Right lobe of liver (tissue), 6 donors: ENCODE results near the gene ADARB2. TPM values are rescaled to one million over a fixed set of nuclear protein-coding genes. Genes with fewer than 3 reads are reported as not detected.

Source experiments
- ATAC-seq, 4 donors: fragments of 200-7000 bp; cut with Tn5 transposase; one replicate each; pipeline ENCODE4 v1.9.1; 2020; ENCODE audit warnings: mild to moderate bottlenecking in 4 of 4, moderate library complexity in 4 of 4
- DNase-seq, 3 donors: peaks; one replicate each; pipeline ENCODE4 v3.0.0-alpha.2; 2020
- H3K27ac ChIP-seq, 3 donors: fragments of 200-600 bp; one replicate each; pipeline ENCODE4 v1.8.0; 2022
- H3K27me3 ChIP-seq, 2 donors: fragments of 200-600 bp; one replicate each; pipeline ENCODE4 v1.8.0; 2022
- H3K36me3 ChIP-seq, 4 donors: fragments of 200-600 bp; sonication (generic) in 1 of 4; one replicate each; pipeline versions ENCODE4 v1.5.1 to v1.8.0; 2017 to 2022; ENCODE audit warnings: control low read depth in 1 of 4
- H3K4me1 ChIP-seq, 4 donors: fragments of 200-600 bp; sonication (generic) in 1 of 4; one replicate each; pipeline versions ENCODE4 v1.5.1 to v1.8.0; 2017 to 2022; ENCODE audit warnings: control low read depth in 1 of 4
- H3K4me3 ChIP-seq, 3 donors: fragments of 200-600 bp; one replicate each; pipeline ENCODE4 v1.8.0; 2022
- H3K9me3 ChIP-seq, 4 donors: fragments of 200-600 bp; sonication (generic) in 1 of 4; one replicate each; pipeline versions ENCODE4 v1.5.1 to v1.8.0; 2017 to 2022; ENCODE audit warnings: control low read depth in 1 of 4
- POLR2A ChIP-seq: fragments of 450-650 bp; IDR thresholded peaks from one replicate; pipeline ENCODE4 v1.6.1; 2017; ENCODE audit warnings: antibody characterized with exemption, mild to moderate bottlenecking
- whole genome bisulfite sequencing: methylation state at CpG from one replicate; pipeline ENCODE4 v1.1.6; 2018; ENCODE audit warnings: low coverage, low lambda C conversion rate; ENCODE audit not compliant: insufficient coverage; ENCODE audit errors: missing lambda C conversion rate; 5-methylcytosine and 5-hydroxymethylcytosine counted together
- intact Hi-C, 2 donors: fragments of 100-400 bp; cut with DNase I; formaldehyde crosslinking; loops; one replicate each; pipeline versions ENCODE4 v1.11.2 to v1.14.1; 2022
- total RNA-seq, 6 experiments: library from RNA; depleted of rRNA in 2 of 6; stranded (reverse); fragments of >200 nt in 2 of 6; fragmentation: NEBNext Ultra II Directional in 3 of 6; extraction: Animal tissue kit (Norgen Biotek cat#: 25700) in 3 of 6; gene quantifications; one replicate each; pipeline versions ENCODE4 v1.1.0 to v1.2.4, GENCODE V29; 2016 to 2023
- TF ChIP-seq, protein P1 (sequence below), 4 donors: fragments of 200-600 bp in 3 of 4; fragments of 450-650 bp in 1 of 4; IDR thresholded peaks; one replicate each; pipeline versions ENCODE4 v1.5.1 to v1.8.0; 2016 to 2022; ENCODE audit warnings: antibody characterized with exemption in 4 of 4, mild to moderate bottlenecking in 2 of 4
- donor health status: DM: no; HTN: yes; CAD: no.
- donor health status: DM: no; HTN: no; CAD: no.
- donor health status: DM: no; HTN: no; CAD: no.
- donor health status: DM: no; HTN: yes; CAD: no.
- donor health status: DM: no; HTN: yes; CAD: no.

Gene ADARB2
- total RNA-seq, 6 experiments from 2014 or later: 0.07 to 0.68 (median 0.42) TPM

DNA sequence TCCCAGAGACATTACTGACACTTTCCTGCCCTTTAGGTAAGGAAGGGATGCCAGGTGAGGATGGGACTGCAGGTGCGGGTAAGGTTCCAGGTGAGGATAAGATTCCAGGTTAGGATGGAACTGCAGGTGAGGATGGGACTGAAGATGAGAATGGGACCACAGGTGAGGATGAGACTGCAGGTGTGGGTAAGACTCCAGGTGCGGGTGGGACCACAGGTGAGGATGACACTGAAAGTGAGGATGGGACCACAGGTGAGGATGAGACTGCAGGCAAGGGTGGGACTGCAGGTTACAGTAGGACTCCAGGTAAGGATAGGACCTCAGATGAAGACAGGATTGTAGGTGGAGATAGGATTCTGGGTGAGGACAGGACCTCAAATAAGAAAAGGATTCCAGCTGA, 358.9 kb downstream of the ADARB2 start:
- H3K9me3 ChIP-seq: no peaks in the 10 kb centered on the region
- TF ChIP-seq, protein P1, sequence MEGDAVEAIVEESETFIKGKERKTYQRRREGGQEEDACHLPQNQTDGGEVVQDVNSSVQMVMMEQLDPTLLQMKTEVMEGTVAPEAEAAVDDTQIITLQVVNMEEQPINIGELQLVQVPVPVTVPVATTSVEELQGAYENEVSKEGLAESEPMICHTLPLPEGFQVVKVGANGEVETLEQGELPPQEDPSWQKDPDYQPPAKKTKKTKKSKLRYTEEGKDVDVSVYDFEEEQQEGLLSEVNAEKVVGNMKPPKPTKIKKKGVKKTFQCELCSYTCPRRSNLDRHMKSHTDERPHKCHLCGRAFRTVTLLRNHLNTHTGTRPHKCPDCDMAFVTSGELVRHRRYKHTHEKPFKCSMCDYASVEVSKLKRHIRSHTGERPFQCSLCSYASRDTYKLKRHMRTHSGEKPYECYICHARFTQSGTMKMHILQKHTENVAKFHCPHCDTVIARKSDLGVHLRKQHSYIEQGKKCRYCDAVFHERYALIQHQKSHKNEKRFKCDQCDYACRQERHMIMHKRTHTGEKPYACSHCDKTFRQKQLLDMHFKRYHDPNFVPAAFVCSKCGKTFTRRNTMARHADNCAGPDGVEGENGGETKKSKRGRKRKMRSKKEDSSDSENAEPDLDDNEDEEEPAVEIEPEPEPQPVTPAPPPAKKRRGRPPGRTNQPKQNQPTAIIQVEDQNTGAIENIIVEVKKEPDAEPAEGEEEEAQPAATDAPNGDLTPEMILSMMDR (IDR thresholded peaks at IDR 0.05): no peak
- TF ChIP-seq POLR2A: no peak
- ATAC-seq (no peak), DNase-seq (no peak)
- no peak overlapping the region for H3K4me3 ChIP-seq
- no peaks in the 10 kb centered on the region for H3K4me1 ChIP-seq
- no peaks in the 10 kb centered on the region for H3K27me3 ChIP-seq
- no peaks in the 10 kb centered on the region for H3K36me3 ChIP-seq
- 57% methylated on average over 2 of the region's 2 CpGs for WGBS
- H3K27ac ChIP-seq: no peak overlapping the region
- intact Hi-C loops: no loop called here

DNA sequence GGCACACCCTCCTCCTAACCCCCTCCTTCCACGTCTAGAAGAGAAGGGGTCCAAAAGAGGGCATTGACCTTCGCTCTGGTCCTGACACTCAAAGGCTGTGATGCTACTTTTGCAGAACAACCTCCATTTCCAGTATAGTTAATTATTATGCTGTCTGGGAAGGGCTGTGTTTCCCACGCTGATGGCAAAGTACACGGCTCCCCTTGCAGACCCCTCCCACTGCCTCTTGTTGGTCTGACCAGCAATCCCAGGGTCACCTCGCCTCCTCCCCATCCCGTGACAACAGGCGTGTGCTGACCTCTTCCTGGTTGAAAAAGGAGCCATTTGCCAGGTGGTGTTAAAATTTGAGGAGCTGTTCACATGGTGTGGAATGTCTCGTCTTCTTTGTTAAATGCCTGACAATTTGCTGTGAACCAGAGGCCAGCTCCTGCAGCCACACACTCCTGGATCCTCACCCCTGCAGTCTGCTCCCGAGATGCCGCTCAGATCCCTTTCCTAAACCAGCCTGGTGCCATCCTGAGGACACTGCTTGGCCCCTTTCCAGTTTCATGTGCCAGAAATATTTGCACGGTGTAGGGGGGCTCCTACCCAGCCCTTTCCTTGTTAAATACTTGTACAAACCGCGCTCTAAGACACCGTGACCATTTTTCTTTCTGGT, 359.5 kb downstream of the ADARB2 start:
- Histone ChIP-seq H3K36me3 (no peaks in the 10 kb centered on the region), H3K9me3 (no peaks in the 10 kb centered on the region), H3K27me3 (no peaks in the 10 kb centered on the region), H3K4me3 (no peak overlapping the region), H3K27ac (no peak overlapping the region), H3K4me1 (no peaks in the 10 kb centered on the region)
- ATAC-seq: no peak
- WGBS: 30% methylated on average over 11 of the region's 14 CpGs
- no peak for DNase-seq
- intact Hi-C loops: no loop called here
- no peak for TF ChIP-seq POLR2A
- TF ChIP-seq, protein P1 (IDR thresholded peaks at IDR 0.05): no peak

DNA sequence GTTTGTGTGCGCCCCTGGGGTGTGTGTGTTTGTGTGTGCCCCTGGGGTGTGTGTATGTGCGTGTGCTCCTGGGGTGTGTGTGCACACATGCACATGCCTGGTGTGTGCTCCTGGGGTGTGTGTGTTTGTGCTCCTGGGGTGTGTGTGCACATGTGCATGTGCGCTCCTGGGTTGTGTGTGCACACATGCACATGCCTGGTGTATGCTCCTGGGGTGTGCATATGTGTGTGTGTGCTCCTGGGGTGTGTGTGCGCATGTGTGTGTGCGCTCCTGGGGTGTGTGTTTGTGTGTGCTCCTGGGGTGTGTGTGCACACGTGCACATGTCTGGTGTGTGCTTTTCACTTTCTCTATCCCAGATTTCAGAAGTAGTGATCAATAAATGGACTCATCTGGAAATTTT, 360.1 kb downstream of the ADARB2 start:
- TF ChIP-seq POLR2A: no peak
- TF ChIP-seq, protein P1 (IDR thresholded peaks at IDR 0.05): no peak
- ATAC-seq: no peak
- intact Hi-C loops: no loop called here
- no peaks in the 10 kb centered on the region for H3K9me3 ChIP-seq
- H3K4me3 ChIP-seq: no peak overlapping the region
- 63% methylated on average over 3 of the region's 6 CpGs for WGBS
- no peaks in the 10 kb centered on the region for H3K27me3 ChIP-seq
- no peak for DNase-seq
- no peak overlapping the region for H3K27ac ChIP-seq
- no peaks in the 10 kb centered on the region for H3K4me1 ChIP-seq
- H3K36me3 ChIP-seq: no peaks in the 10 kb centered on the region

DNA sequence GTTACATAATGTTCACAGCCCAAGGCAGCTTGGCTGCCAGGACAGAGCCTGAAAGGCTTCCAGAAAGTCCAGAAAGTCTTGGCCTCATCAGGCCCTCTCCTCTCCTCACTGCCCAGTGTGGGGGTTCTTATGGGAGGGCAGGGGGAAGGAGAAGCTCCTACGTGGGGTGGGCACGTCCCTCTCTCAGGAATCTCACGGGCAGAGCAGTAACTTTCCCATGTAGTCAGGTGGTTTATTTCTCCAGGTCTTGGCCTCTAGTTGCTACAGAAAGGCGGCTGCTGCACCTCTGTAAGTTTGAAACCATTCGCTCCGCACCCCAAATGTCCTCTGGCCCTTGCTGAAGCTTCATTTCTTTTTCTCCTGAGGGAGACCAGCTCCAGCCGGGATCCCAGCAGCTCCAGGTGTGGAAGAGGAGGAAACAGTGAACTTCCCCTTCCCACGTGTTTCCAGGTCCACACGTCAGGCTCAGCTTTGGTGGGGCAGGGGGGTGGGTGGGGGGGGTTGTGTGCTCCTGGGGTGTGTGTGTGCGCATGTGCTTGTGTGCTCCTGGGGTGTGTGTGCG, 360.9 kb downstream of the ADARB2 start:
- Histone ChIP-seq H3K9me3 (no peaks in the 10 kb centered on the region), H3K36me3 (no peaks in the 10 kb centered on the region), H3K27me3 (no peaks in the 10 kb centered on the region), H3K27ac (no peak overlapping the region), H3K4me1 (no peaks in the 10 kb centered on the region), H3K4me3 (no peak overlapping the region)
- WGBS: 58% methylated on average over 10 of the region's 11 CpGs
- ATAC-seq: no peak
- intact Hi-C loops: no loop called here
- DNase-seq: no peak
- no peak for TF ChIP-seq POLR2A
- TF ChIP-seq, protein P1 (IDR thresholded peaks at IDR 0.05): no peak
